H1 (cell line): ENCODE measurements around the gene MYBPC1. TPM values are rescaled to one million over a fixed set of nuclear protein-coding genes. Genes with fewer than 3 reads are reported as not detected.

ENCODE experiments used
- BACH1 ChIP-seq: IDR thresholded peaks from 2 replicates; pipeline ENCODE4 v1.6.1; 2012; ENCODE audit warnings: low read length, improper control_type of control experiment
- BRCA1 ChIP-seq: IDR thresholded peaks from 2 replicates; pipeline ENCODE4 v1.6.1; 2012; ENCODE audit warnings: low read depth, low read length, improper control_type of control experiment
- EGR1 ChIP-seq: IDR thresholded peaks from 2 replicates; pipeline ENCODE4 v1.6.1; 2011; ENCODE audit warnings: low read depth, low read length, borderline replicate concordance
- TBP ChIP-seq: IDR thresholded peaks from 2 replicates; pipeline ENCODE4 v1.6.1; 2011; ENCODE audit warnings: low read depth, low read length, improper control_type of control experiment
- polyA plus RNA-seq, 7 experiments: library from polyadenylated mRNA; depleted of rRNA in 3 of 7; stranded (reverse) in 5 of 7; unstranded in 2 of 7; fragments of >200 nt in 5 of 7; fragments of 200-250 nt in 2 of 7; gene quantifications; 1 replicate in 5 of 7; 2 replicates in 1 of 7; 4 replicates in 1 of 7; pipeline versions ENCODE4 v1.2.1 to v1.2.3, GENCODE V29; 2011 to 2013; ENCODE audit warnings: missing spikeins in 2 of 7, mixed read lengths in 2 of 7
- total RNA-seq: library from RNA; stranded (reverse); fragmentation: NEBNext Ultra II Directional; extraction: Animal tissue kit (Norgen Biotek cat#: 25700); gene quantifications from 2 replicates; pipeline ENCODE4 v1.2.1, GENCODE V29; 2021
- TF ChIP-seq, protein P1 (sequence below): IDR thresholded peaks from 2 replicates; pipeline ENCODE4 v1.6.1; 2011; ENCODE audit warnings: low read depth, mild to moderate bottlenecking, low read length; ENCODE audit not compliant: insufficient read depth
- TF ChIP-seq, protein P2 (sequence below): IDR thresholded peaks from 2 replicates; pipeline ENCODE4 v1.6.1; 2012; ENCODE audit warnings: low read length, inconsistent platforms

The MYBPC1 gene
- total and polyA plus RNA-seq, 2 of the 8 experiments (the other 6 are each of a cell fraction or from before 2014, with no cell fraction given): not detected

DNA sequence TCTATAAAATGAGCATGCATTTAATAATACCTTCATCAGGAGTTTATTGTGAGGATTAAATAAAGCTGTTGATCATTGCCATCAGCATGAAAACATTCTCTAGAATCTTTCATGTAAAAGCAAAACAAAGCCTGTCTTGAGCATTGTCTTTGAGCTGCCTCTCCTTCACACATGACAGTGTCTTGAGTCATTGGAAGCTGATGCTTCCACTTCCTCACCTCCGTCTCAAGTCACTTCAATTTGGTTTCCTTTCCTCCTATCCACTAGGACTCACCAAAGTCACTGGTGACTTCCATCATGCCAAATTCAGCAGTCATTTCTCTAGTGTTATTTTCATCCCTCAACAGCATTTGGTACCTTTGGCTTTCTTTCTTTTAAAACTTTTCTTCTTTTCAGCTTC, 31.6 kb upstream of the MYBPC1 start (continued):
- TF ChIP-seq EGR1 (no peak), BACH1 (no peak), TBP (no peak), BRCA1 (no peak)
- TF ChIP-seq, protein P1, sequence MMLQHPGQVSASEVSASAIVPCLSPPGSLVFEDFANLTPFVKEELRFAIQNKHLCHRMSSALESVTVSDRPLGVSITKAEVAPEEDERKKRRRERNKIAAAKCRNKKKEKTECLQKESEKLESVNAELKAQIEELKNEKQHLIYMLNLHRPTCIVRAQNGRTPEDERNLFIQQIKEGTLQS: no peak
- TF ChIP-seq, protein P2, sequence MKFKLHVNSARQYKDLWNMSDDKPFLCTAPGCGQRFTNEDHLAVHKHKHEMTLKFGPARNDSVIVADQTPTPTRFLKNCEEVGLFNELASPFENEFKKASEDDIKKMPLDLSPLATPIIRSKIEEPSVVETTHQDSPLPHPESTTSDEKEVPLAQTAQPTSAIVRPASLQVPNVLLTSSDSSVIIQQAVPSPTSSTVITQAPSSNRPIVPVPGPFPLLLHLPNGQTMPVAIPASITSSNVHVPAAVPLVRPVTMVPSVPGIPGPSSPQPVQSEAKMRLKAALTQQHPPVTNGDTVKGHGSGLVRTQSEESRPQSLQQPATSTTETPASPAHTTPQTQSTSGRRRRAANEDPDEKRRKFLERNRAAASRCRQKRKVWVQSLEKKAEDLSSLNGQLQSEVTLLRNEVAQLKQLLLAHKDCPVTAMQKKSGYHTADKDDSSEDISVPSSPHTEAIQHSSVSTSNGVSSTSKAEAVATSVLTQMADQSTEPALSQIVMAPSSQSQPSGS: no peak
